HUDEP-2 (cell line): ENCODE results near the gene ZNF165.
"Not testable (repeated sequence)": the region's sequence is repeated elsewhere in the genome, so short reads cannot be mapped to it uniquely, and the experiment has no call there.

Experiments
- DNase-seq, 76 experiments: peaks; one replicate each; lab custom pipeline; 2025; ENCODE audit not compliant: unreplicated experiment in 76 of 76; lab: John Stamatoyannopoulos, UW

The ZNF165 gene

GRCh38 chr6:28080381-28080630 is at the start of gene ZNF165:
ZNF165 (plus strand) TSS chr6:28080568; CDS start chr6:28085481, 4,913 bp downstream.
- peak in 20 of 76 experiments; percentile 36 to 76 (median 56) for DNase-seq

- DNase-seq = no peak
These were observed 26.8 kb upstream of the ZNF165 start for GRCh38 chr6:28053584-28053983.

- DNase-seq = no peak
These were observed 20.0 kb upstream of the ZNF165 start for GRCh38 chr6:28060405-28060804.

GRCh38 chr6:28064272-28064671 is 16.1 kb upstream of the ZNF165 start:
- no peak for DNase-seq

- DNase-seq = no peak
These were observed 12.3 kb upstream of the ZNF165 start for GRCh38 chr6:28068067-28068466.

- not testable (repeated sequence) for DNase-seq
These were observed 9.4 kb upstream of the ZNF165 start for GRCh38 chr6:28070968-28071367.

- no peak for DNase-seq
These were observed 2.3 kb upstream of the ZNF165 start for GRCh38 chr6:28078050-28078449.

- no peak for DNase-seq
These were observed 1.5 kb upstream of the ZNF165 start for GRCh38 chr6:28078836-28079235.

GRCh38 chr6:28080631-28081485 is 490 bp downstream of the ZNF165 start:
- DNase-seq = peak; percentile 45 to 98 (median 94)

- peak in 3 of 76 experiments; percentile 26 to 41 (median 32) for DNase-seq
These were observed 1.1 kb downstream of the ZNF165 start for GRCh38 chr6:28081486-28081751.

GRCh38 chr6:28082939-28083338 is 2.6 kb downstream of the ZNF165 start:
- no peak for DNase-seq

- DNase-seq = no peak
These were observed 8.7 kb downstream of the ZNF165 start for GRCh38 chr6:28089054-28089453.

GRCh38 chr6:28090917-28091586 is 10.7 kb downstream of the ZNF165 start:
- DNase-seq = no peak

GRCh38 chr6:28102222-28102621 is 21.9 kb downstream of the ZNF165 start:
- DNase-seq = not testable (repeated sequence)

GRCh38 chr6:28102699-28103098 is 22.3 kb downstream of the ZNF165 start:
- not testable (repeated sequence) for DNase-seq

GRCh38 chr6:28104392-28105244 is 24.2 kb downstream of the ZNF165 start:
- peak in 74 of 76 experiments; percentile 52 to 95 (median 83) for DNase-seq

GRCh38 chr6:28105245-28105639 is 24.9 kb downstream of the ZNF165 start:
- peak in 29 of 76 experiments; percentile 5 to 71 (median 39) for DNase-seq

- DNase-seq = no peak
These were observed 27.1 kb downstream of the ZNF165 start for GRCh38 chr6:28107506-28107905.

- DNase-seq = no peak
These were observed 31.6 kb downstream of the ZNF165 start for GRCh38 chr6:28111964-28112363.

GRCh38 chr6:28115799-28116198 is 35.4 kb downstream of the ZNF165 start:
- DNase-seq = no peak

GRCh38 chr6:28117386-28118050 is 37.1 kb downstream of the ZNF165 start:
- DNase-seq = peak in 1 of 76 experiments; percentile 13
